MCF 10A (cell line): ENCODE results near the gene TM4SF20. TPM values are rescaled to one million over a fixed set of nuclear protein-coding genes. Genes with fewer than 3 reads are reported as not detected.

Source experiments
- BruUV-seq: library from RNA; stranded (reverse); fragments of 400-500 nt; replicated peaks from 2 replicates; lab custom pipeline; 2021; lab: Mats Ljungman, UMichigan
- CTCF ChIA-PET: fragments of 300-600 bp; sonication (Branson Sonifier 250); formaldehyde crosslinking; extraction: SDS; loops from one replicate; lab custom pipeline; 2021; ENCODE audit warnings: antibody characterized with exemption, inconsistent platforms; lab: Yijun Ruan, JAX
- POLR2A ChIA-PET: fragments of 300-600, 350-650 bp; sonication (Branson Sonifier 250); formaldehyde crosslinking; extraction: SDS; loops from one replicate; lab custom pipeline; 2020; ENCODE audit warnings: antibody characterized with exemption, inconsistent platforms; lab: Yijun Ruan, JAX
- DNase-seq: peaks from one replicate; pipeline ENCODE4 v3.0.0-alpha.2; 2018; ENCODE audit not compliant: unreplicated experiment
- H3K27ac Mint-ChIP-seq: one replicate; pipeline ENCODE4 v1.8.0; 2022; ENCODE audit warnings: mild to moderate bottlenecking, low read depth, mixed read lengths; ENCODE audit not compliant: unreplicated experiment
- H3K27me3 Mint-ChIP-seq: one replicate; pipeline ENCODE4 v1.8.0; 2022; ENCODE audit warnings: mixed read lengths; ENCODE audit not compliant: insufficient read depth, unreplicated experiment
- H3K36me3 Mint-ChIP-seq: one replicate; pipeline ENCODE4 v1.8.0; 2022; ENCODE audit warnings: mild to moderate bottlenecking, moderate library complexity, mixed read lengths; ENCODE audit not compliant: insufficient read depth, unreplicated experiment
- H3K4me1 Mint-ChIP-seq: one replicate; pipeline ENCODE4 v1.8.0; 2022; ENCODE audit warnings: mixed read lengths; ENCODE audit not compliant: insufficient read depth, unreplicated experiment
- H3K4me3 Mint-ChIP-seq: one replicate; pipeline ENCODE4 v1.8.0; 2022; ENCODE audit warnings: mild to moderate bottlenecking, moderate library complexity, mixed read lengths; ENCODE audit not compliant: unreplicated experiment
- H3K9me3 Mint-ChIP-seq: one replicate; pipeline ENCODE4 v1.8.0; 2022; ENCODE audit warnings: mixed read lengths; ENCODE audit not compliant: unreplicated experiment
- intact Hi-C: fragments of 100-400 bp; cut with micrococcal nuclease; formaldehyde crosslinking; loops from 2 replicates; pipeline ENCODE4 v1.14.1; 2022
- total RNA-seq: library from RNA; stranded (reverse); gene quantifications from 2 replicates; pipeline ENCODE4 v1.2.3, GENCODE V29; 2022
- TF ChIP-seq, protein P1 (sequence below): fragments of 200-600 bp; IDR thresholded peaks from one replicate; pipeline ENCODE4 v1.8.0; 2022; ENCODE audit warnings: antibody characterized with exemption, mild to moderate bottlenecking; ENCODE audit not compliant: unreplicated experiment

The TM4SF20 gene
- total RNA-seq, 1 experiment from 2014 or later, result not detected

- CTCF ChIA-PET, result interaction anchor here (0.7 to 1.6 kb wide), 4 partner anchors 9 to 56 kb away, joined by 3 to 7 read pairs (median 3); no protein-coding TSS in a partner anchor
- no peaks in the 10 kb centered on the region for H3K9me3 Mint-ChIP-seq
- H3K4me3 Mint-ChIP-seq, result peak overlapping the region; percentile 21
- TF ChIP-seq, protein P1, sequence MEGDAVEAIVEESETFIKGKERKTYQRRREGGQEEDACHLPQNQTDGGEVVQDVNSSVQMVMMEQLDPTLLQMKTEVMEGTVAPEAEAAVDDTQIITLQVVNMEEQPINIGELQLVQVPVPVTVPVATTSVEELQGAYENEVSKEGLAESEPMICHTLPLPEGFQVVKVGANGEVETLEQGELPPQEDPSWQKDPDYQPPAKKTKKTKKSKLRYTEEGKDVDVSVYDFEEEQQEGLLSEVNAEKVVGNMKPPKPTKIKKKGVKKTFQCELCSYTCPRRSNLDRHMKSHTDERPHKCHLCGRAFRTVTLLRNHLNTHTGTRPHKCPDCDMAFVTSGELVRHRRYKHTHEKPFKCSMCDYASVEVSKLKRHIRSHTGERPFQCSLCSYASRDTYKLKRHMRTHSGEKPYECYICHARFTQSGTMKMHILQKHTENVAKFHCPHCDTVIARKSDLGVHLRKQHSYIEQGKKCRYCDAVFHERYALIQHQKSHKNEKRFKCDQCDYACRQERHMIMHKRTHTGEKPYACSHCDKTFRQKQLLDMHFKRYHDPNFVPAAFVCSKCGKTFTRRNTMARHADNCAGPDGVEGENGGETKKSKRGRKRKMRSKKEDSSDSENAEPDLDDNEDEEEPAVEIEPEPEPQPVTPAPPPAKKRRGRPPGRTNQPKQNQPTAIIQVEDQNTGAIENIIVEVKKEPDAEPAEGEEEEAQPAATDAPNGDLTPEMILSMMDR, result no peak
- peak; percentile 96 for DNase-seq
- POLR2A ChIA-PET, result interaction anchor here (0.6 to 2.0 kb wide), 12 partner anchors 8 to 402 kb away, joined by 3 to 13 read pairs (median 3); partner anchors contain the start of gene MFF
- intact Hi-C loops, result no loop called here
- H3K27me3 Mint-ChIP-seq, result no peaks in the 10 kb centered on the region
- peak overlapping the region; percentile 79 for H3K27ac Mint-ChIP-seq
- BruUV-seq, result no TSS peak
- H3K36me3 Mint-ChIP-seq, result peaks cover 4% of the 10 kb centered on the region
- H3K4me1 Mint-ChIP-seq, result peaks cover 43% of the 10 kb centered on the region
Observed at GRCh38 chr2:227414846-227415245, 35.7 kb upstream of the TM4SF20 start.

DNA sequence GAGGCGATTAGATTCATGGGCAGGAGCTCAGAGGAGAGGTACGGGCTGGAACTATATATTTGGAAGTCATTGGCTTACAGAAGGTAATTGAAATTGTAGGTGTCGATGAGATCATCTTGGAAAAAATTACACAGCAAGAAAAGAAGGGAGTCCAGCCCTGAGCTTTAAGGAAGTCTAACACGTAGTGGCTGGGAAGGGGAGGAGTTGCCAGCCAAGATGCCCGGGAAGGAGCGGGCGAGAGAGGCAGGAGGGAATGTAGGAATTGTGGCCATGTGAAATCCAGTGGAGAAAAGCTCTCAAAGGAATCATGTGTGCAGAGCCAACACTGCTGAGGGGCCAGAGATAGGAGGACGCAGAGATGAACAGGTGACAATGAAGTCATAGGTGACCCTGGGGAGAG is 34.3 kb upstream of the TM4SF20 start:
- ChIA-PET CTCF (interaction anchor here (0.9 kb wide), 1 partner anchor 57 kb away, joined by 4 read pairs; no protein-coding TSS in a partner anchor), POLR2A (interaction anchor here (0.8 to 1.1 kb wide), 2 partner anchors 53 to 58 kb away, joined by 3 to 5 read pairs; partner anchors contain the start of gene AGFG1)
- peaks cover 43% of the 10 kb centered on the region for H3K4me1 Mint-ChIP-seq
- DNase-seq, result no peak
- no peak overlapping the region for H3K4me3 Mint-ChIP-seq
- no TSS peak for BruUV-seq
- no peaks in the 10 kb centered on the region for H3K9me3 Mint-ChIP-seq
- TF ChIP-seq, protein P1, result no peak
- peak overlapping the region; percentile 86 for H3K27ac Mint-ChIP-seq
- no peaks in the 10 kb centered on the region for H3K27me3 Mint-ChIP-seq
- peaks cover 4% of the 10 kb centered on the region for H3K36me3 Mint-ChIP-seq
- intact Hi-C loops, result no loop called here

GRCh38 chr2:227412877-227413276 is 33.8 kb upstream of the TM4SF20 start:
- H3K27me3 Mint-ChIP-seq, result no peaks in the 10 kb centered on the region
- intact Hi-C loops, result no loop called here
- CTCF ChIA-PET, result interaction anchor here (0.9 to 1.5 kb wide), 2 partner anchors 56 to 58 kb away, joined by 4 read pairs; no protein-coding TSS in a partner anchor
- H3K9me3 Mint-ChIP-seq, result no peaks in the 10 kb centered on the region
- peaks cover 46% of the 10 kb centered on the region for H3K4me1 Mint-ChIP-seq
- no peak for DNase-seq
- no TSS peak for BruUV-seq
- peaks cover 1% of the 10 kb centered on the region for H3K36me3 Mint-ChIP-seq
- no peak overlapping the region for H3K4me3 Mint-ChIP-seq
- POLR2A ChIA-PET, result interaction anchor here (0.8 to 1.1 kb wide), 2 partner anchors 54 to 59 kb away, joined by 3 to 5 read pairs; partner anchors contain the start of gene AGFG1
- H3K27ac Mint-ChIP-seq, result peak overlapping the region; percentile 86
- TF ChIP-seq, protein P1, result no peak

- ChIA-PET CTCF (interaction anchor here (0.7 to 1.5 kb wide), 3 partner anchors 57 to 84 kb away, joined by 4 read pairs; no protein-coding TSS in a partner anchor), POLR2A (no interaction called here)
- Mint-ChIP-seq H3K4me1 (peaks cover 55% of the 10 kb centered on the region), H3K9me3 (no peaks in the 10 kb centered on the region), H3K36me3 (no peaks in the 10 kb centered on the region), H3K27me3 (no peaks in the 10 kb centered on the region), H3K4me3 (no peak overlapping the region), H3K27ac (peak overlapping the region; percentile 86)
- TF ChIP-seq, protein P1, result no peak
- intact Hi-C loops, result no loop called here
- BruUV-seq, result no TSS peak
- peak; percentile 81 for DNase-seq
Observed at GRCh38 chr2:227411990-227412350, 32.9 kb upstream of the TM4SF20 start.
